Measurements from ENCODE around the gene PRKAR2B. TPM values are rescaled to one million over a fixed set of nuclear protein-coding genes. Genes with fewer than 3 reads are reported as not detected.
"Not testable (repeated sequence)": the region's sequence is repeated elsewhere in the genome, so short reads cannot be mapped to it uniquely, and the experiment has no call there.

Gene PRKAR2B
- total RNA-seq, 4 donors from 2014 or later = 5.0 to 6.9 (median 6.3) TPM

- intact Hi-C loops (cut with DNase I; ENCODE audit: low total_unique reads) = no loop called here
- TF ChIP-seq CTCF (IDR thresholded peaks at IDR 0.05) (no peak), POLR2A (IDR thresholded peaks at IDR 0.05) (no peak)
- DNase-seq (ENCODE audit: low spot score in 2 of 2) = no peak
- H3K4me3 ChIP-seq (ENCODE audit: low read depth, poor library complexity, severe bottlenecking) = no peak overlapping the region
Observed at GRCh38 chr7:107035446-107035845, 9.1 kb upstream of the PRKAR2B start.

- no peak overlapping the region for H3K4me3 ChIP-seq (ENCODE audit: low read depth, poor library complexity, severe bottlenecking)
- DNase-seq (ENCODE audit: low spot score in 2 of 2) = no peak
- intact Hi-C loops (cut with DNase I; ENCODE audit: low total_unique reads) = no loop called here
- no peak for TF ChIP-seq CTCF (IDR thresholded peaks at IDR 0.05)
- TF ChIP-seq POLR2A (IDR thresholded peaks at IDR 0.05) = no peak
- 89 to 93% methylated on average over 4 of the region's 4 CpGs for WGBS, 2 donors
Observed at GRCh38 chr7:107036535-107036934, 8.0 kb upstream of the PRKAR2B start.

- intact Hi-C loops (cut with DNase I; ENCODE audit: low total_unique reads) = no loop called here
Observed at GRCh38 chr7:107037717-107038603, 6.5 kb upstream of the PRKAR2B start.

GRCh38 chr7:107039199-107039900, 5.2 kb upstream of the PRKAR2B start:
- WGBS, 2 donors = 73 to 82% methylated on average over 2 of the region's 2 CpGs
- intact Hi-C loops (cut with DNase I; ENCODE audit: low total_unique reads) = no loop called here
- H3K4me3 ChIP-seq (ENCODE audit: low read depth, poor library complexity, severe bottlenecking) = no peak overlapping the region
- no peak for DNase-seq (ENCODE audit: low spot score in 2 of 2)
- TF ChIP-seq POLR2A (IDR thresholded peaks at IDR 0.05) (no peak), CTCF (IDR thresholded peaks at IDR 0.05) (no peak)

More at GRCh38 chr7:107037717-107038603, 6.5 kb upstream of the PRKAR2B start:
- 85 to 87% methylated on average over 3 of the region's 3 CpGs for WGBS, 2 donors
- no peak overlapping the region for H3K4me3 ChIP-seq (ENCODE audit: low read depth, poor library complexity, severe bottlenecking)
- no peak for DNase-seq (ENCODE audit: low spot score in 2 of 2)
- TF ChIP-seq CTCF (IDR thresholded peaks at IDR 0.05) (no peak), POLR2A (IDR thresholded peaks at IDR 0.05) (no peak)

GRCh38 chr7:107041097-107041496, 3.4 kb upstream of the PRKAR2B start:
- no peak for TF ChIP-seq CTCF (IDR thresholded peaks at IDR 0.05)
- no peak for TF ChIP-seq POLR2A (IDR thresholded peaks at IDR 0.05)
- no peak for DNase-seq (ENCODE audit: low spot score in 2 of 2)
- no peak overlapping the region for H3K4me3 ChIP-seq (ENCODE audit: low read depth, poor library complexity, severe bottlenecking)
- WGBS, 2 donors = 84 to 88% methylated on average over 2 of the region's 2 CpGs
- intact Hi-C loops (cut with DNase I; ENCODE audit: low total_unique reads) = no loop called here

GRCh38 chr7:107041764-107042163, 2.7 kb upstream of the PRKAR2B start:
- WGBS, 2 donors = 75 to 80% methylated on average over 4 of the region's 4 CpGs
- H3K4me3 ChIP-seq (ENCODE audit: low read depth, poor library complexity, severe bottlenecking); intact Hi-C loops (cut with DNase I; ENCODE audit: low total_unique reads); DNase-seq (ENCODE audit: low spot score in 2 of 2): not testable (repeated sequence)

GRCh38 chr7:107042326-107042910, 2.1 kb upstream of the PRKAR2B start:
- DNase-seq (ENCODE audit: low spot score in 2 of 2); intact Hi-C loops (cut with DNase I; ENCODE audit: low total_unique reads); H3K4me3 ChIP-seq (ENCODE audit: low read depth, poor library complexity, severe bottlenecking): not testable (repeated sequence)
- 95 to 97% methylated on average over 43 of the region's 43 CpGs for WGBS, 2 donors

Measured in lower leg skin (tissue), 4 donors.